ENCODE measurements around the gene PREX1. TPM values are rescaled to one million over a fixed set of nuclear protein-coding genes. Genes with fewer than 3 reads are reported as not detected.
A peak's percentile ranks its signal among the peaks of the same experiment; 100 is the strongest.

PREX1 gene
- polyA plus RNA-seq, 1 of the 3 experiments (the other 2 are of a cell fraction), result 5.3 TPM

- Histone ChIP-seq H3K79me2 (ENCODE audit: insufficient read depth) (no peaks in the 10 kb centered on the region), H3K36me3 (replicated peaks in 1 of 2; ENCODE audit: control insufficient read depth in 1 of 2, insufficient read depth in 2 of 2, low read length in 1 of 2) (no peaks in the 10 kb centered on the region), H3K9ac (no peak overlapping the region), H3K4me3 (ENCODE audit: low read depth in 2 of 2, low read length in 1 of 2) (no peak overlapping the region), H3K27me3 (ENCODE audit: insufficient read depth) (no peaks in the 10 kb centered on the region), H3K27ac (ENCODE audit: low read depth in 2 of 2, low read length in 1 of 2) (no peak overlapping the region), H2AFZ (ENCODE audit: low read depth) (no peak overlapping the region), H3K9me2 (no peaks in the 10 kb centered on the region), H3F3A (replicated peaks; ENCODE audit: insufficient read depth) (no peaks in the 10 kb centered on the region), H3K4me1 (ENCODE audit: control insufficient read depth in 1 of 2, insufficient read depth in 2 of 2, low read depth in 1 of 2, low read length in 1 of 2) (peaks cover 0 to 20% of the 10 kb centered on the region in 2 experiments; a peak in 1 of 4 replicates), H3K9me3 (no peaks in the 10 kb centered on the region), H3K4me2 (no peak overlapping the region), H4K20me1 (ENCODE audit: insufficient read depth) (no peaks in the 10 kb centered on the region)
- WGBS (ENCODE audit: low lambda C conversion rate), result 94% methylated on average over 19 of the region's 26 CpGs
- ChIA-PET POLR2A (no interaction called here), CTCF (interaction anchor here (0.6 to 10.4 kb wide), 11 partner anchors 14 to 959 kb away, joined by 3 to 105 read pairs (median 3); no protein-coding TSS in a partner anchor)
- peak; percentile 31 for DNase-seq
- TF ChIP-seq FOSL2 (IDR thresholded peaks at IDR 0.05; ENCODE audit: borderline replicate concordance, low read depth) (no peak), RAD21 (IDR thresholded peaks at IDR 0.05; ENCODE audit: low read length) (no peak), FOXJ3 (CRISPR knock-in tag; IDR thresholded peaks at IDR 0.05) (no peak), SIN3A (IDR thresholded peaks at IDR 0.05; ENCODE audit: borderline replicate concordance, low read depth, low read length) (no peak), GABPA (IDR thresholded peaks at IDR 0.05; ENCODE audit: low read depth) (no peak), NRF1 (IDR thresholded peaks at IDR 0.05; ENCODE audit: low read depth, low read length) (no peak), TAF1 (IDR thresholded peaks at IDR 0.05; ENCODE audit: borderline replicate concordance, low read depth, low read length) (no peak)
These were observed 191.5 kb downstream of the PREX1 start for GRCh38 chr20:48636301-48636700.

GRCh38 chr20:48635791-48636267 lies 192.0 kb downstream of the PREX1 start:
- Histone ChIP-seq H3K4me2 (no peak overlapping the region), H3K4me1 (ENCODE audit: control insufficient read depth in 1 of 2, insufficient read depth in 2 of 2, low read depth in 1 of 2, low read length in 1 of 2) (peaks cover 0 to 20% of the 10 kb centered on the region in 2 experiments; a peak in 1 of 4 replicates), H3K36me3 (replicated peaks in 1 of 2; ENCODE audit: control insufficient read depth in 1 of 2, insufficient read depth in 2 of 2, low read length in 1 of 2) (no peaks in the 10 kb centered on the region), H3K9me2 (no peaks in the 10 kb centered on the region), H2AFZ (ENCODE audit: low read depth) (no peak overlapping the region), H4K20me1 (ENCODE audit: insufficient read depth) (no peaks in the 10 kb centered on the region), H3K27me3 (ENCODE audit: insufficient read depth) (no peaks in the 10 kb centered on the region), H3K9me3 (no peaks in the 10 kb centered on the region), H3K4me3 (ENCODE audit: low read depth in 2 of 2, low read length in 1 of 2) (no peak overlapping the region), H3K27ac (ENCODE audit: low read depth in 2 of 2, low read length in 1 of 2) (no peak overlapping the region), H3F3A (replicated peaks; ENCODE audit: insufficient read depth) (no peaks in the 10 kb centered on the region), H3K9ac (no peak overlapping the region), H3K79me2 (ENCODE audit: insufficient read depth) (no peaks in the 10 kb centered on the region)
- WGBS (ENCODE audit: low lambda C conversion rate), result 23% methylated on average over 5 of the region's 5 CpGs
- ChIA-PET CTCF (interaction anchor here (0.6 to 10.4 kb wide), 24 partner anchors 9 to 973 kb away, joined by 3 to 105 read pairs (median 4); no protein-coding TSS in a partner anchor), POLR2A (no interaction called here)
- DNase-seq, result peak; percentile 90
- TF ChIP-seq MEF2A (IDR thresholded peaks at IDR 0.05; ENCODE audit: borderline replicate concordance, low read depth) (no peak), SMC3 (IDR thresholded peaks at IDR 0.05; ENCODE audit: low read depth, low read length) (peak; percentile 85), CTCF (IDR thresholded peaks at IDR 0.05) (peak; percentile 90), RAD21 (IDR thresholded peaks at IDR 0.05; ENCODE audit: low read length) (peak; percentile 90)
